HL-60/S4 treated with phorbol 12-myristate 13-acetate at 8.2 ng/mL for 4 days and 3 days (cell line): Measurements from ENCODE around the gene HRG.

Source experiments
- in situ Hi-C: fragments of 300-500 bp; cut with MboI; formaldehyde crosslinking; loops from 2 replicates; pipeline ENCODE4 v1.15.0; 2022; ENCODE audit warnings: low sequenced_read_pairs

Gene HRG

DNA sequence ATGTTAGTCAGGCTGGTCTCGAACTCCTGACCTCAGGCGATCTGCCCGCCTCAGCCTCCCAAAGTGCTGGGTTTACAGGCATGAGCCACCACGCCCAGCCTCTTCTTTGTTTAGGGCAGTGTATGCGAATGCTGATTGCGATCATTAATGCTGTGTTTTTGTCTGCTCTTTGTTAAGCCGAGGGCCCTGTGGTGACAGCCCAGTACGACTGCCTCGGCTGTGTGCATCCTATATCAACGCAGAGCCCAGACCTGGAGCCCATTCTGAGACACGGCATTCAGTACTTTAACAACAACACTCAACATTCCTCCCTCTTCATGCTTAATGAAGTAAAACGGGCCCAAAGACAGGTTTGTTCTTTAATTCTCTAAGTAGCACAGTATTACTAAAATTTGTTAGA lies 59.1 kb downstream of the HRG start:
- in situ Hi-C loops = no loop called here
